Activated naive CD4-positive, alpha-beta T cell treated with anti-CD3 and anti-CD28 coated beads, Interleukin-2, amount 10 ng/mL, durations not matched to agents 7 days and 5 days (primary cell): Measurements from ENCODE around the gene HOXD1.

Experiments used
- CTCF ChIA-PET: fragments of 350-600 bp; sonication (Branson Sonifier 250); formaldehyde crosslinking; loops from one replicate; lab custom pipeline; 2021; ENCODE audit warnings: antibody characterized with exemption; lab: Charles Lee
- DNase-seq: peaks from one replicate; pipeline ENCODE4 v3.0.0-alpha.2; 2020
- H3K27ac Mint-ChIP-seq: one replicate; pipeline ENCODE4 v1.8.0; 2021; ENCODE audit warnings: mild to moderate bottlenecking, moderate library complexity, mixed read lengths
- H3K27me3 Mint-ChIP-seq: one replicate; pipeline ENCODE4 v1.8.0; 2021; ENCODE audit warnings: mild to moderate bottlenecking, mixed read lengths
- H3K36me3 Mint-ChIP-seq: one replicate; pipeline ENCODE4 v1.8.0; 2021; ENCODE audit warnings: mixed read lengths
- H3K4me1 Mint-ChIP-seq: one replicate; pipeline ENCODE4 v1.8.0; 2021; ENCODE audit warnings: mixed read lengths
- H3K4me3 Mint-ChIP-seq: one replicate; pipeline ENCODE4 v1.8.0; 2021; ENCODE audit warnings: mild to moderate bottlenecking, moderate library complexity, mixed read lengths
- H3K9me3 Mint-ChIP-seq: one replicate; pipeline ENCODE4 v1.8.0; 2021; ENCODE audit warnings: mixed read lengths

Gene HOXD1

GRCh38 chr2:176167398-176167797 lies 21.1 kb upstream of the HOXD1 start:
- CTCF ChIA-PET = no interaction called here

DNA sequence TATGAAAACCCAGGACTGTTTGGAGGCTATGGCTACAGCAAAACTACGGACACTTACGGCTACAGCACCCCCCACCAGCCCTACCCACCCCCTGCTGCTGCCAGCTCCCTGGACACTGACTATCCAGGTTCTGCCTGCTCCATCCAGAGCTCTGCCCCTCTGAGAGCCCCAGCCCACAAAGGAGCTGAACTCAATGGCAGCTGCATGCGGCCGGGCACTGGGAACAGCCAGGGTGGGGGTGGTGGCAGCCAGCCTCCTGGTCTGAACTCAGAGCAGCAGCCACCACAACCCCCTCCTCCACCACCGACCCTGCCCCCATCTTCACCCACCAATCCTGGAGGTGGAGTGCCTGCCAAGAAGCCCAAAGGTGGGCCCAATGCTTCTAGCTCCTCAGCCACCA lies 19.3 kb upstream of the HOXD1 start:
- no peak for DNase-seq
- peaks cover 98% of the 10 kb centered on the region for H3K27me3 Mint-ChIP-seq
- H3K27ac Mint-ChIP-seq = no peak overlapping the region
- no peaks in the 10 kb centered on the region for H3K9me3 Mint-ChIP-seq
- H3K4me3 Mint-ChIP-seq = no peak overlapping the region
- H3K36me3 Mint-ChIP-seq = peaks cover 2% of the 10 kb centered on the region
- peaks cover 4% of the 10 kb centered on the region for H3K4me1 Mint-ChIP-seq
- CTCF ChIA-PET = interaction anchor here (1.0 to 1.9 kb wide), 2 partner anchors 286 to 385 kb away, joined by 6 read pairs; no protein-coding TSS in a partner anchor

More at GRCh38 chr2:176167398-176167797, 21.1 kb upstream of the HOXD1 start:
- peaks cover 2% of the 10 kb centered on the region for H3K9me3 Mint-ChIP-seq
- peaks cover 12% of the 10 kb centered on the region for H3K36me3 Mint-ChIP-seq
- peaks cover under 1% of the 10 kb centered on the region for H3K4me1 Mint-ChIP-seq
- no peak overlapping the region for H3K27ac Mint-ChIP-seq
- no peak for DNase-seq
- H3K27me3 Mint-ChIP-seq = peaks cover 98% of the 10 kb centered on the region
- H3K4me3 Mint-ChIP-seq = no peak overlapping the region

DNA sequence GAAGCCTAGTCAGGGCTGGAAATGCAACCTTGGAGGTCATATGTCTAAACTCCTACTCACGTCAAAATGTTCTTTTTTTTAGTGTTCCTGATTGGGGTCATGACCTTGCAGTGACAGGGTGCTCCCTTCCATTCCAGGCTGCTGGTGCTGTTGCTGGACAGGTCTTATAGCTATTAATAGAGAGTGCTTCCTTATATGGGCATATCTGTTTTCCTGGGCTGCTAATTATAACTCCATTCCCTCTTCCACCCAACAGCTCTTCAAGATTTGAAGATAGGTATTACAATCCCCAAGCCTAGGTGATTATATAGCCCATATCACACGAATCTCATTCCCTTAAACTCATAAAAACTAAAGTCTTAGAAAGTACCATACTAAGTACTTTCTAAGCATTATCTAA lies 18.8 kb upstream of the HOXD1 start:
- CTCF ChIA-PET = interaction anchor here (1.0 to 1.9 kb wide), 2 partner anchors 285 to 385 kb away, joined by 6 read pairs; no protein-coding TSS in a partner anchor
- no peaks in the 10 kb centered on the region for H3K9me3 Mint-ChIP-seq
- peaks cover 98% of the 10 kb centered on the region for H3K27me3 Mint-ChIP-seq
- H3K4me3 Mint-ChIP-seq = no peak overlapping the region
- H3K27ac Mint-ChIP-seq = no peak overlapping the region
- no peaks in the 10 kb centered on the region for H3K36me3 Mint-ChIP-seq
- peaks cover 4% of the 10 kb centered on the region for H3K4me1 Mint-ChIP-seq
- no peak for DNase-seq

GRCh38 chr2:176170602-176171305 lies 17.7 kb upstream of the HOXD1 start:
- H3K36me3 Mint-ChIP-seq = no peaks in the 10 kb centered on the region
- H3K27me3 Mint-ChIP-seq = peaks cover 98% of the 10 kb centered on the region
- peaks cover 4% of the 10 kb centered on the region for H3K4me1 Mint-ChIP-seq
- H3K4me3 Mint-ChIP-seq = no peak overlapping the region
- no peak for DNase-seq
- CTCF ChIA-PET = interaction anchor here (1.0 to 1.2 kb wide), 2 partner anchors 8 to 284 kb away, joined by 3 to 4 read pairs; no protein-coding TSS in a partner anchor
- no peaks in the 10 kb centered on the region for H3K9me3 Mint-ChIP-seq
- H3K27ac Mint-ChIP-seq = no peak overlapping the region

DNA sequence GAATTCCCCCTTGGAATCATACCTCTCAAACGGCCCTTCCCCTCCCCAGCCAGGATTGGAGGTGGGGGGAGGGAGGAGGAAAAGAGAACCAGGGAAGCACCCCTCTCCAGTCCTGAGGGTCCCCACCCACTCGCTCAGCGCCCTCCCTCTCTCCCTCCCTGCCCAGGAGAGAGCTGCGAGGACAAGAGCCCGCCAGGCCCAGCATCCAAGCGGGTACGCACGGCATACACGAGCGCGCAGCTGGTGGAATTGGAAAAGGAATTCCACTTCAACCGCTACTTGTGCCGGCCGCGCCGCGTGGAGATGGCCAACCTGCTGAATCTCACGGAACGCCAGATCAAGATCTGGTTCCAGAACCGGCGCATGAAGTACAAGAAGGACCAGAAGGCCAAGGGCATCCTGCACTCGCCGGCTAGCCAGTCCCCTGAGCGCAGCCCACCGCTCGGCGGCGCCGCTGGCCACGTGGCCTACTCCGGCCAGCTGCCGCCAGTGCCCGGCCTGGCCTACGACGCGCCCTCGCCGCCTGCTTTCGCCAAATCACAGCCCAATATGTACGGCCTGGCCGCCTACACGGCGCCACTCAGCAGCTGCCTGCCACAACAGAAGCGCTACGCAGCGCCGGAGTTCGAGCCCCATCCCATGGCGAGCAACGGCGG lies 17.0 kb upstream of the HOXD1 start:
- Mint-ChIP-seq H3K4me3 (no peak overlapping the region), H3K4me1 (peaks cover 4% of the 10 kb centered on the region), H3K27me3 (peaks cover 98% of the 10 kb centered on the region), H3K27ac (no peak overlapping the region), H3K9me3 (no peaks in the 10 kb centered on the region), H3K36me3 (no peaks in the 10 kb centered on the region)
- CTCF ChIA-PET = interaction anchor here (1.0 to 1.2 kb wide), 2 partner anchors 9 to 283 kb away, joined by 3 to 4 read pairs; no protein-coding TSS in a partner anchor
- no peak for DNase-seq

DNA sequence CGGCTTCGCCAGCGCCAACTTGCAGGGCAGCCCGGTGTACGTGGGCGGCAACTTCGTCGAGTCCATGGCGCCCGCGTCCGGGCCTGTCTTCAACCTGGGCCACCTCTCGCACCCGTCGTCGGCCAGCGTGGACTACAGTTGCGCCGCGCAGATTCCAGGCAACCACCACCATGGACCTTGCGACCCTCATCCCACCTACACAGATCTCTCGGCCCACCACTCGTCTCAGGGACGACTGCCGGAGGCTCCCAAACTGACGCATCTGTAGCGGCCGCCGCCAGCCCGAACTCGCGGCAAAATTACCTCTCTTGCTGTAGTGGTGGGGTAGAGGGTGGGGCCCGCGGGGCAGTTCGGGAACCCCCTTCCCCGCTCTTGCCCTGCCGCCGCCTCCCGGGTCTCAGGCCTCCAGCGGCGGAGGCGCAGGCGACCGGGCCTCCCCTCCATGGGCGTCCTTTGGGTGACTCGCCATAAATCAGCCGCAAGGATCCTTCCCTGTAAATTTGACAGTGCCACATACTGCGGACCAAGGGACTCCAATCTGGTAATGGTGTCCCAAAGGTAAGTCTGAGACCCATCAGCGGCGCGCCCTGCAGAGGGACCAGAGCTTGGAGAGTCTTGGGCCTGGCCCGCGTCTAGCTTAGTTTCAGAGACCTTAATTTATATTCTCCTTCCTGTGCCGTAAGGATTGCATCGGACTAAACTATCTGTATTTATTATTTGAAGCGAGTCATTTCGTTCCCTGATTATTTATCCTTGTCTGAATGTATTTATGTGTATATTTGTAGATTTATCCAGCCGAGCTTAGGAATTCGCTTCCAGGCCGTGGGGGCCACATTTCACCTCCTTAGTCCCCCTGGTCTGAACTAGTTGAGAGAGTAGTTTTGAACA lies 16.2 kb upstream of the HOXD1 start:
- Mint-ChIP-seq H3K36me3 (no peaks in the 10 kb centered on the region), H3K27ac (peak overlapping the region; percentile 80), H3K4me1 (peaks cover 4% of the 10 kb centered on the region), H3K9me3 (no peaks in the 10 kb centered on the region), H3K4me3 (no peak overlapping the region), H3K27me3 (peaks cover 98% of the 10 kb centered on the region)
- CTCF ChIA-PET = interaction anchor here (3.8 kb wide), 1 partner anchor 32 kb away, joined by 17 read pairs; no protein-coding TSS in a partner anchor
- no peak for DNase-seq

- no peak for DNase-seq
- no peak overlapping the region for H3K4me3 Mint-ChIP-seq
Observed at GRCh38 chr2:176172895-176173566, 15.4 kb upstream of the HOXD1 start.

GRCh38 chr2:176173567-176174381 lies 14.7 kb upstream of the HOXD1 start:
- CTCF ChIA-PET = interaction anchor here (1.4 to 3.8 kb wide), 2 partner anchors 34 to 281 kb away, joined by 5 to 17 read pairs; no protein-coding TSS in a partner anchor
- H3K27ac Mint-ChIP-seq = no peak overlapping the region
- no peak for DNase-seq
- peaks cover 5% of the 10 kb centered on the region for H3K4me1 Mint-ChIP-seq
- H3K9me3 Mint-ChIP-seq = no peaks in the 10 kb centered on the region
- no peaks in the 10 kb centered on the region for H3K36me3 Mint-ChIP-seq
- H3K27me3 Mint-ChIP-seq = peaks cover 100% of the 10 kb centered on the region
- H3K4me3 Mint-ChIP-seq = no peak overlapping the region

More at GRCh38 chr2:176172895-176173566, 15.4 kb upstream of the HOXD1 start:
- H3K4me1 Mint-ChIP-seq = peaks cover 4% of the 10 kb centered on the region
- no peaks in the 10 kb centered on the region for H3K9me3 Mint-ChIP-seq
- no peaks in the 10 kb centered on the region for H3K36me3 Mint-ChIP-seq
- peaks cover 98% of the 10 kb centered on the region for H3K27me3 Mint-ChIP-seq
- CTCF ChIA-PET = interaction anchor here (3.8 kb wide), 1 partner anchor 33 kb away, joined by 17 read pairs; no protein-coding TSS in a partner anchor
- peak overlapping the region; percentile 80 for H3K27ac Mint-ChIP-seq

DNA sequence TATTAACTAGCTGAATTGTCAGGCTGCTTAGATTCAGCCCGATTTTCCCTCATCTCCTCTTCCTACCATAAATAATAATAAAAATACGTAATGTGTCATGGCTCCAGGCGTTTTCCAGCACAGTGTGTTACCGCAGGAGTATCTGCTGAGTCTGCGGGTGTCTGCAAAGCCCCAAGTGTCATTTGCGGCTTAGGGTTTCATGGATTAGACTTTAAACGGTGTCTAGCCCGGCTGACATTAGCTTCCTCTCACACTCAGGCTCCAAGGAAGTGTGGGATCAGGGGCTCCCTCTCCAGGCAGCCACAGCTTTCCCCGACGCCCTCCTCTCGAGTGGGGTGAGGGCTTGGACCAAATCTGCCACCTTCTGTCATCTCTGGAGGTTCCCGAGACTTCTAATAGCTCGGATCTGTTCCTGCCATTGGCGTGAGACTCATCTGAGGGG lies 14.1 kb upstream of the HOXD1 start:
- Mint-ChIP-seq H3K4me1 (peaks cover 5% of the 10 kb centered on the region), H3K4me3 (no peak overlapping the region), H3K27ac (no peak overlapping the region), H3K9me3 (no peaks in the 10 kb centered on the region), H3K27me3 (peaks cover 100% of the 10 kb centered on the region), H3K36me3 (no peaks in the 10 kb centered on the region)
- CTCF ChIA-PET = interaction anchor here (1.0 to 3.8 kb wide), 3 partner anchors 35 to 974 kb away, joined by 4 to 17 read pairs (median 5); no protein-coding TSS in a partner anchor
- DNase-seq = no peak

DNA sequence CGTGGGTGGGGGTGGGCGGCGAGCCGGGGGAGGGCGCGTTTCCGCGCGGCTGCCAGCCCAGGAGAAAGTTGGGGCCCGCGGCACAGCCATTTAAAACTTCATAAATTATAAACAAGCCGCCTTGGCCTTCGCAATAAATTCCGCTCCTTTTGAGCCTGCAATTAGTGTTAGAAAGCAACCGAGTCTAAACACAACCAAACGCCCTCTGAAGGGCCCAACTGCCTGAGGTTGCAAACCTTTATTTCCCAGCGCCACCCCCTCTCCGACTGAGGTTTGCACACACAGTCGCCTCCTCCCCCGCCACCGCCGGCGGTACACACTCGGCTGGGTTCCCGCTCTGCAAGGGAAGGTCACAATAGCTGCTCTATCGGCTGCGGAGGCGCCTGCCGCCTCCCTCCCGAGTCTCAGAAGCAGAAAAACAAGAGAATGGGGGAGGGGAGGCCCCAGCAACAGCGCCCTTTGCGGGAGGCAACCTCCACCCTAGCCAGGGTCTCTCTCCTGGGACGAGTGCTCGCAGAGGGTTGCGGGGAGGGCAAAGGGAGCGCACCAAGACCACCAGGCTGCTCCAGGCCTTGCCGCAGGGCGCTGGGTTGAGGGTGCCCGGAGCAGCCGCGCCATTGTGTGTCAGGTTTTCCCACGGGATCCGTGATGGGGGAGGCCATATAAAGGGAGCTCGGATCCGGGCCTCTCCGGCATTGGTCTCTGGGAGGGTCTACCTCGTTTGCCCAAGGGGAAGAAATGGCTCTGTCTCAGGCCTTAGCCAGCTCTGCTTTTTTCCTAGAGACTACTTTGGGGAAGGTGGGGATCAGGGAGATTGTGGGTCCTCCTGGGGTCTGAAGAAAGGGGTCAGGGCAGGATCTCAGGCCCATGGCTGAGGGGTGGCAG lies 13.4 kb upstream of the HOXD1 start:
- CTCF ChIA-PET = interaction anchor here (0.7 to 3.8 kb wide), 4 partner anchors 35 to 974 kb away, joined by 3 to 17 read pairs (median 4); no protein-coding TSS in a partner anchor
- no peaks in the 10 kb centered on the region for H3K9me3 Mint-ChIP-seq

DNA sequence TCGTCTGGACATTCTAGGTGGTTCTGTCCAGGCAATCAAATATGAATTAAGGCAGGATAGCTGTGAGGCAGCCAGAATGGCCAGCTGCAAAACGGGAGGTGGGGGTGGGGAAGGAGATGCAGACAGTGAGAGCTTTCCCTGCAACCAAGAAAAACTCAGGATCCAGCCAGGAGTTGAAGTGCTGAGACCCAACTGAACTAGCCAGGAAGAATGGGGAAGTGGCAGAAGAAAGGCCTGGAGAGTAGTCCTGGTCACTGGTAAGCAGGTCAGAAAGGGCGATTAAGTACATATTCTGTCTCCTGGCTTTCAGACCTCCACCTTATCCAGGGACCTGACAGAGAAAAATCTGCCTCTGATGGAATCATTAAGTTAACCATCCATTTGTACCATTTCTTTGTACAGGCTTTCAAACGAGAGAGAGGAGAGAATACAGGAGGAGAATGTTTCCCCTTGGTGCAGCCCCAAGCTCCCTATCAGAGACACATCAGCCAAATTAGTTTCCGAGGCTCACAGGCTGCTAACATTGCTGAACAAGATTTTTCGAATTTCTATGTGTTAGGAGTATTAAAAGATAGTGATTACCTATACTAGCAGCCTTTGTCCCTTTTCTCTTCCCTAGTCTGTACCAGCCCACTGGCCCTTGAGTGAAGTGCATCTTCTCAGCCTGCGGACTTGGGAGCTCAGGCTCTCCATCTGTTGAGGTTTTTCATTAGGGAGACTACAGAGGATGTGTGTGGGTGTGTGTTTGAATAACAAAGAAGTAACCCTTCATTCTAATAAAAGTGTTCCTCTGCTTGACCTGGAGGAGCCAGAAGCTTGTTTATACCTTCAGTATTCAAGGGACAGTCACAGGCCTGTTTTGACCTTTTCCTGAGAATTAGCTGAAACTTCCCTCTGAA lies 12.5 kb upstream of the HOXD1 start:
- Mint-ChIP-seq H3K4me3 (no peak overlapping the region), H3K27ac (no peak overlapping the region), H3K9me3 (no peaks in the 10 kb centered on the region), H3K4me1 (peaks cover 5% of the 10 kb centered on the region), H3K36me3 (no peaks in the 10 kb centered on the region), H3K27me3 (peaks cover 94% of the 10 kb centered on the region)
- DNase-seq = no peak
- CTCF ChIA-PET = interaction anchor here (1.2 to 3.8 kb wide), 3 partner anchors 33 to 279 kb away, joined by 3 to 17 read pairs (median 6); no protein-coding TSS in a partner anchor

More for the DNA sequence above, 13.4 kb upstream of the HOXD1 start:
- Mint-ChIP-seq H3K36me3 (no peaks in the 10 kb centered on the region), H3K4me3 (no peak overlapping the region), H3K4me1 (peaks cover 5% of the 10 kb centered on the region), H3K27ac (no peak overlapping the region), H3K27me3 (peaks cover 100% of the 10 kb centered on the region)
- no peak for DNase-seq
